Prostate gland (tissue), 2 donors: ENCODE measurements around the gene ACTN2. TPM values are rescaled to one million over a fixed set of nuclear protein-coding genes. Genes with fewer than 3 reads are reported as not detected.

Experiments used
- DNase-seq: peaks from one replicate; pipeline ENCODE4 v3.0.0-alpha.2; 2019; ENCODE audit warnings: low spot score
- H3K27ac ChIP-seq, 2 donors: fragments of 200-600 bp; sonication (generic); 2 replicates each; pipeline ENCODE4 v1.5.1; 2017 to 2019
- H3K27me3 ChIP-seq: fragments of 200-600 bp; sonication (generic); replicated peaks from 2 replicates; pipeline ENCODE4 v1.5.1; 2019; ENCODE audit not compliant: insufficient read depth
- H3K36me3 ChIP-seq, 2 donors: fragments of 200-600 bp; sonication (generic); 1 replicate in 1 of 2; 2 replicates in 1 of 2; pipeline versions ENCODE4 v1.5.1 to v1.8.1; 2017 to 2019
- H3K4me1 ChIP-seq: fragments of 200-600 bp; sonication (generic); replicated peaks from 2 replicates; pipeline ENCODE4 v1.5.1; 2019
- H3K4me3 ChIP-seq, 2 donors: fragments of 200-600 bp; sonication (generic); 2 replicates each; pipeline ENCODE4 v1.5.1; 2017 to 2019
- H3K9me3 ChIP-seq: fragments of 200-600 bp; sonication (generic); 2 replicates; pipeline ENCODE4 v1.5.1; 2017
- CTCF ChIP-seq, 4 experiments: fragments of 200-600 bp in 2 of 4; fragments of 450-650 bp in 2 of 4; sonication (generic) in 2 of 4; IDR thresholded peaks; 1 replicate in 3 of 4; 2 replicates in 1 of 4; pipeline ENCODE4 v1.5.1; 2016 to 2019; ENCODE audit warnings: antibody characterized with exemption in 4 of 4, mild to moderate bottlenecking in 2 of 4, moderate library complexity in 2 of 4
- POLR2A ChIP-seq: fragments of 450-650 bp; IDR thresholded peaks from one replicate; pipeline ENCODE4 v1.6.1; 2016; ENCODE audit warnings: antibody characterized with exemption, mild to moderate bottlenecking
- POLR2AphosphoS5 ChIP-seq: sonication (generic); formaldehyde crosslinking; IDR thresholded peaks from one replicate; pipeline ENCODE4 v1.6.1; 2017; ENCODE audit warnings: antibody characterized with exemption
- WGBS: methylation state at CpG from one replicate; pipeline ENCODE4 v1.1.5; 2018; 5-methylcytosine and 5-hydroxymethylcytosine counted together
- intact Hi-C: fragments of 100-400 bp; cut with DNase I; formaldehyde crosslinking; loops from one replicate; pipeline ENCODE4 v1.14.2; 2022
- total RNA-seq, 2 donors: library from RNA; depleted of rRNA; stranded (reverse); fragments of >200 nt; gene quantifications; one replicate each; pipeline ENCODE4 v1.1.0, GENCODE V29; 2016

Gene ACTN2
- total RNA-seq, 2 donors from 2014 or later: 7.6 to 36.4 TPM

- Histone ChIP-seq H3K36me3 (no peaks in the 10 kb centered on the region), H3K4me3 (no peak overlapping the region), H3K4me1 (no peaks in the 10 kb centered on the region), H3K9me3 (no peaks in the 10 kb centered on the region), H3K27me3 (no peaks in the 10 kb centered on the region), H3K27ac (no peak overlapping the region)
- intact Hi-C loops: no loop called here
- 75% methylated on average over 5 of the region's 5 CpGs for WGBS
- DNase-seq: no peak
- TF ChIP-seq POLR2A (no peak), POLR2AphosphoS5 (no peak), CTCF (IDR thresholded peaks at IDR 0.05) (no peak)
Measured at GRCh38 chr1:236748268-236748870, 62.1 kb downstream of the ACTN2 start.

GRCh38 chr1:236750928-236751327 lies 64.6 kb downstream of the ACTN2 start:
- H3K36me3 ChIP-seq: no peaks in the 10 kb centered on the region
- intact Hi-C loops: no loop called here

GRCh38 chr1:236751385-236751784 lies 65.1 kb downstream of the ACTN2 start:
- Histone ChIP-seq H3K9me3 (no peaks in the 10 kb centered on the region), H3K4me3 (no peak overlapping the region), H3K27ac (no peak overlapping the region), H3K36me3 (no peaks in the 10 kb centered on the region), H3K27me3 (no peaks in the 10 kb centered on the region), H3K4me1 (no peaks in the 10 kb centered on the region)
- no peak for DNase-seq
- intact Hi-C loops: no loop called here
- 89% methylated on average over 16 of the region's 16 CpGs for WGBS
- TF ChIP-seq POLR2AphosphoS5 (no peak), POLR2A (no peak)

More at GRCh38 chr1:236750928-236751327, 64.6 kb downstream of the ACTN2 start:
- no peaks in the 10 kb centered on the region for H3K27me3 ChIP-seq
- DNase-seq: no peak
- H3K4me1 ChIP-seq: no peaks in the 10 kb centered on the region
- no peak overlapping the region for H3K27ac ChIP-seq
- 85% methylated on average over 3 of the region's 3 CpGs for WGBS
- H3K4me3 ChIP-seq: no peak overlapping the region
- H3K9me3 ChIP-seq: no peaks in the 10 kb centered on the region
- no peak for TF ChIP-seq CTCF (IDR thresholded peaks at IDR 0.05)
- TF ChIP-seq POLR2A: no peak
- no peak for TF ChIP-seq POLR2AphosphoS5

GRCh38 chr1:236751935-236752334 lies 65.6 kb downstream of the ACTN2 start:
- Histone ChIP-seq H3K27ac (no peak overlapping the region), H3K9me3 (no peaks in the 10 kb centered on the region), H3K27me3 (no peaks in the 10 kb centered on the region), H3K36me3 (no peaks in the 10 kb centered on the region), H3K4me1 (no peaks in the 10 kb centered on the region), H3K4me3 (no peak overlapping the region)
- no peak for DNase-seq
- intact Hi-C loops: no loop called here
- 61% methylated on average over 4 of the region's 4 CpGs for WGBS
- TF ChIP-seq POLR2AphosphoS5 (no peak), CTCF (IDR thresholded peaks at IDR 0.05) (no peak), POLR2A (no peak)

GRCh38 chr1:236753516-236753915 lies 67.2 kb downstream of the ACTN2 start:
- intact Hi-C loops: no loop called here
- Histone ChIP-seq H3K9me3 (no peaks in the 10 kb centered on the region), H3K4me3 (no peak overlapping the region), H3K36me3 (no peaks in the 10 kb centered on the region), H3K27me3 (no peaks in the 10 kb centered on the region), H3K4me1 (no peaks in the 10 kb centered on the region), H3K27ac (no peak overlapping the region)
- WGBS: 47% methylated on average over 5 of the region's 5 CpGs
- DNase-seq: no peak
- no peak for TF ChIP-seq CTCF (IDR thresholded peaks at IDR 0.05)
